ENCODE data around the gene ACSM2A.
"Not testable (repeated sequence)": the region's sequence is repeated elsewhere in the genome, so short reads cannot be mapped to it uniquely, and the experiment has no call there.

DNA sequence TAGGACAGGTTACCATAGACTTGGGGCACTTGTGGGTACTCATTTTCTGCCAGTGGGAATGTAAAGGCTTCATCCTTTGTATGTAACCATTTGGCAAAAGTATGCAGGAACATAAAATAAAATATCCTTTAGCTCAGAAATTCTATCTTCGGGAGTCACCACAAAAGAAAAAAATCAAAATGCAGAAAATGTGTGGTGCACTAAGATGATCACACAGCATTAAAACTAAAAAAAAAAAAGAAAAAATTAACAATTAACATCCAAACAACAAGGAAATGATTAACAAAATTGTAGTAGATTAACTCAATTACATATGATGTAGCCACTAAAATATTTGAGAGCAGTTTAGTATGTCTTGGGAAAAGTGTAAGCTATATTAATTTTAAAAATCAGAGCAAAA, 10.6 kb upstream of the ACSM2A start:
- TF ChIP-seq ZNF232 (CRISPR knock-in tag; IDR thresholded peaks at IDR 0.05); ZNF671 (CRISPR knock-in tag; IDR thresholded peaks at IDR 0.05); EMX1 (CRISPR knock-in tag; IDR thresholded peaks at IDR 0.05); ZNF263 (CRISPR knock-in tag; IDR thresholded peaks at IDR 0.05; ENCODE audit: low read depth): not testable (repeated sequence)
- TF ChIP-seq, protein P1, sequence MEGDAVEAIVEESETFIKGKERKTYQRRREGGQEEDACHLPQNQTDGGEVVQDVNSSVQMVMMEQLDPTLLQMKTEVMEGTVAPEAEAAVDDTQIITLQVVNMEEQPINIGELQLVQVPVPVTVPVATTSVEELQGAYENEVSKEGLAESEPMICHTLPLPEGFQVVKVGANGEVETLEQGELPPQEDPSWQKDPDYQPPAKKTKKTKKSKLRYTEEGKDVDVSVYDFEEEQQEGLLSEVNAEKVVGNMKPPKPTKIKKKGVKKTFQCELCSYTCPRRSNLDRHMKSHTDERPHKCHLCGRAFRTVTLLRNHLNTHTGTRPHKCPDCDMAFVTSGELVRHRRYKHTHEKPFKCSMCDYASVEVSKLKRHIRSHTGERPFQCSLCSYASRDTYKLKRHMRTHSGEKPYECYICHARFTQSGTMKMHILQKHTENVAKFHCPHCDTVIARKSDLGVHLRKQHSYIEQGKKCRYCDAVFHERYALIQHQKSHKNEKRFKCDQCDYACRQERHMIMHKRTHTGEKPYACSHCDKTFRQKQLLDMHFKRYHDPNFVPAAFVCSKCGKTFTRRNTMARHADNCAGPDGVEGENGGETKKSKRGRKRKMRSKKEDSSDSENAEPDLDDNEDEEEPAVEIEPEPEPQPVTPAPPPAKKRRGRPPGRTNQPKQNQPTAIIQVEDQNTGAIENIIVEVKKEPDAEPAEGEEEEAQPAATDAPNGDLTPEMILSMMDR (IDR thresholded peaks at IDR 0.05) = not testable (repeated sequence)
- TF ChIP-seq, protein P2, sequence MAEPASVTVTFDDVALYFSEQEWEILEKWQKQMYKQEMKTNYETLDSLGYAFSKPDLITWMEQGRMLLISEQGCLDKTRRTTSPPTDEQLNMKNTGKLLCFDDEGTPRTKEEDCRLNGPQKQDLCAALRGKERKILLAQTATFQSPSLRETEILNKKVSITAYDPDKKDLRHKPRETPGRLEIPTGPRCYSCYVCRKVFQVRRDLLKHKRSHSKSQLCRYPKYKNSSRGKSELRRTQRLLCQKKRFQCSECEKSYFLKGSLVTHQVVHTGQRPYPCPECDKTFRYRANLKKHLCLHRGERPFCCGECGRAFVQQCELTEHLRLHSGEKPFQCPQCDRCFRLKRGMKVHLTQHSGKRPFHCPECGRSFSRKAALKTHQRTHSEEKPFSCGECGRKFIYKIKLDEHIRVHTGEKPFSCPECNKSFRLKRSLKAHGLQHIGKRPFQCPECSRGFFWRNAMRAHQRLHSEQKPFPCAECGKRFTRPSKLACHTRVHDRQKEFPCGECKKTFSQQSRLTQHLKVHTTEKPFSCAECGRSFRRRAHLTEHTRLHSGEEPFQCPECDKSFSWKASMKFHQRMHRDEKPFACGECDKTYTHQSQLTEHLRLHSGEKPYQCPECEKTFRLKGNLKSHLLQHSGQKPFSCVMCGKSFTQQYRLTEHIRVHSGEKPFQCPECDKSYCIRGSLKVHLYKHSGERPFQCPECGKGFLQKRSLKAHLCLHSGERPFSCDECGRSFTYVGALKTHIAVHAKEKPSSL (CRISPR knock-in tag; conservative IDR thresholded peaks at IDR 0.05) = not testable (repeated sequence)
- TF ChIP-seq, protein P3, sequence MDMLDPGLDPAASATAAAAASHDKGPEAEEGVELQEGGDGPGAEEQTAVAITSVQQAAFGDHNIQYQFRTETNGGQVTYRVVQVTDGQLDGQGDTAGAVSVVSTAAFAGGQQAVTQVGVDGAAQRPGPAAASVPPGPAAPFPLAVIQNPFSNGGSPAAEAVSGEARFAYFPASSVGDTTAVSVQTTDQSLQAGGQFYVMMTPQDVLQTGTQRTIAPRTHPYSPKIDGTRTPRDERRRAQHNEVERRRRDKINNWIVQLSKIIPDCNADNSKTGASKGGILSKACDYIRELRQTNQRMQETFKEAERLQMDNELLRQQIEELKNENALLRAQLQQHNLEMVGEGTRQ (CRISPR knock-in tag; IDR thresholded peaks at IDR 0.05) = not testable (repeated sequence)
- TF ChIP-seq, protein P4, sequence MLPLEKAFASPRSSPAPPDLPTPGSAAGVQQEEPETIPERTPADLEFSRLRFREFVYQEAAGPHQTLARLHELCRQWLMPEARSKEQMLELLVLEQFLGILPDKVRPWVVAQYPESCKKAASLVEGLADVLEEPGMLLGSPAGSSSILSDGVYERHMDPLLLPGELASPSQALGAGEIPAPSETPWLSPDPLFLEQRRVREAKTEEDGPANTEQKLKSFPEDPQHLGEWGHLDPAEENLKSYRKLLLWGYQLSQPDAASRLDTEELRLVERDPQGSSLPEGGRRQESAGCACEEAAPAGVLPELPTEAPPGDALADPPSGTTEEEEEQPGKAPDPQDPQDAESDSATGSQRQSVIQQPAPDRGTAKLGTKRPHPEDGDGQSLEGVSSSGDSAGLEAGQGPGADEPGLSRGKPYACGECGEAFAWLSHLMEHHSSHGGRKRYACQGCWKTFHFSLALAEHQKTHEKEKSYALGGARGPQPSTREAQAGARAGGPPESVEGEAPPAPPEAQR (CRISPR knock-in tag; IDR thresholded peaks at IDR 0.05) = not testable (repeated sequence)

All from WTC11 (cell line).